GM12878 (cell line): Measurements from ENCODE around the gene RAB3C. TPM values are rescaled to one million over a fixed set of nuclear protein-coding genes. Genes with fewer than 3 reads are reported as not detected.

ENCODE experiments used
- ATAC-seq: fragments of 200-7000 bp; cut with Tn5 transposase; 3 replicates; pipeline ENCODE4 v1.9.1; 2020; ENCODE audit warnings: mild to moderate bottlenecking, moderate library complexity
- BruUV-seq: library from RNA; stranded (reverse); fragments of 400-500 nt; replicated peaks from 2 replicates; lab custom pipeline; 2021; lab: Mats Ljungman, UMichigan
- CTCF ChIA-PET: fragments of 300-600 bp; sonication (Branson Sonifier 250); formaldehyde crosslinking; extraction: SDS; loops from one replicate; lab custom pipeline; 2021; ENCODE audit warnings: inconsistent platforms; lab: Yijun Ruan, JAX
- POLR2A ChIA-PET: fragments of 350-600 bp; formaldehyde crosslinking; extraction: SDS; loops from one replicate; lab custom pipeline; 2021; ENCODE audit warnings: inconsistent platforms; lab: Charles Lee
- RAD21 ChIA-PET: fragments of 300-600 bp; sonication (Branson Sonifier 250); formaldehyde crosslinking; loops from one replicate; lab custom pipeline; 2023; ENCODE audit warnings: antibody characterized with exemption; ENCODE audit not compliant: unreplicated experiment; lab: Charles Lee
- SMC1A ChIA-PET: fragments of 300-600 bp; sonication (Branson Sonifier 250); formaldehyde crosslinking; loops from one replicate; lab custom pipeline; 2023; ENCODE audit not compliant: unreplicated experiment, uncharacterized antibody; lab: Charles Lee
- DNase-seq: peaks from one replicate; pipeline ENCODE4 v3.0.0-alpha.2; 2011; ENCODE audit warnings: low read depth, low spot score
- FAIRE-seq: peaks from 3 replicates; lab custom pipeline; 2011; peaks lifted over from hg19 to GRCh38; lab: Jason Lieb, UNC
- H2AFZ ChIP-seq: 2 replicates; pipeline ENCODE4 v1.6.0; 2011; ENCODE audit warnings: low read depth, low read length, control low read depth; ENCODE audit not compliant: control insufficient read depth
- H3K27ac ChIP-seq: 2 replicates; pipeline ENCODE4 v1.5.1; 2011; ENCODE audit warnings: control low read depth; ENCODE audit not compliant: control insufficient read depth, insufficient read depth
- H3K27me3 ChIP-seq, 2 experiments: replicated peaks in 1 of 2; 2 replicates each; pipeline versions ENCODE4 v1.6.0 to v1.6.1; 2011; ENCODE audit warnings: low read length in 1 of 2; ENCODE audit not compliant: control insufficient read depth in 2 of 2, insufficient read depth in 2 of 2
- H3K36me3 ChIP-seq, 2 experiments: 2 replicates each; pipeline ENCODE4 v1.5.1; 2011; ENCODE audit warnings: low read length in 1 of 2; ENCODE audit not compliant: control insufficient read depth in 2 of 2, insufficient read depth in 2 of 2
- H3K4me1 ChIP-seq: 2 replicates; pipeline ENCODE4 v1.6.1; 2011; ENCODE audit warnings: mild to moderate bottlenecking, low read length, moderate library complexity, mixed read lengths; ENCODE audit not compliant: control insufficient read depth, insufficient read depth
- H3K4me2 ChIP-seq: 2 replicates; pipeline ENCODE4 v1.6.0; 2011; ENCODE audit warnings: control low read depth; ENCODE audit not compliant: control insufficient read depth, insufficient read depth
- H3K4me3 ChIP-seq: fragments of 200-600 bp; sonication (generic); 2 replicates; pipeline ENCODE4 v1.5.1; 2016
- H3K79me2 ChIP-seq: 2 replicates; pipeline ENCODE4 v1.6.0; 2011; ENCODE audit warnings: low read length; ENCODE audit not compliant: control insufficient read depth, insufficient read depth
- H3K9ac ChIP-seq: 2 replicates; pipeline ENCODE4 v1.8.0; 2011; ENCODE audit warnings: low read length, control low read depth, mixed read lengths; ENCODE audit not compliant: control insufficient read depth, insufficient read depth
- H3K9me3 ChIP-seq: replicated peaks from 3 replicates; pipeline ENCODE4 v1.5.1; 2011; ENCODE audit warnings: mild to moderate bottlenecking, low read length; ENCODE audit not compliant: control insufficient read depth, insufficient read depth
- H4K20me1 ChIP-seq: 2 replicates; pipeline ENCODE4 v1.6.0; 2011; ENCODE audit not compliant: control insufficient read depth, insufficient read depth
- EGR1 ChIP-seq, 2 experiments: IDR thresholded peaks; 1 replicate in 1 of 2; 2 replicates in 1 of 2; pipeline ENCODE4 v1.6.1; 2011 to 2012; ENCODE audit warnings: low read depth in 2 of 2, low read length in 2 of 2, borderline replicate concordance in 1 of 2, mild to moderate bottlenecking in 1 of 2, moderate library complexity in 1 of 2
- HDAC6 ChIP-seq: fragments of 200-600 bp; sonication (generic); IDR thresholded peaks from one replicate; pipeline ENCODE4 v1.8.0; 2017; ENCODE audit warnings: antibody characterized with exemption; ENCODE audit not compliant: unreplicated experiment
- IRF4 ChIP-seq: IDR thresholded peaks from 2 replicates; pipeline ENCODE4 v1.6.1; 2011; ENCODE audit warnings: low read depth, low read length
- JUNB ChIP-seq: IDR thresholded peaks from 2 replicates; pipeline ENCODE4 v1.6.1; 2016; ENCODE audit warnings: antibody characterized with exemption, mild to moderate bottlenecking
- RAD21 ChIP-seq: IDR thresholded peaks from 2 replicates; pipeline ENCODE4 v1.6.1; 2011; ENCODE audit warnings: mild to moderate bottlenecking, low read depth, low read length, moderate library complexity; ENCODE audit not compliant: insufficient read depth
- SIN3A ChIP-seq: IDR thresholded peaks from 2 replicates; pipeline ENCODE4 v1.6.1; 2012; ENCODE audit warnings: low read depth, low read length, improper control_type of control experiment
- YY1 ChIP-seq: IDR thresholded peaks from 2 replicates; pipeline ENCODE4 v1.6.1; 2011; ENCODE audit warnings: low read depth, mild to moderate bottlenecking, low read length
- WGBS: methylation state at CpG from one replicate; pipeline ENCODE4 v1.1.6; 2016; ENCODE audit warnings: low lambda C conversion rate; ENCODE audit not compliant: insufficient replicate concordance, insufficient coverage; ENCODE audit errors: missing lambda C conversion rate; 5-methylcytosine and 5-hydroxymethylcytosine counted together
- in situ Hi-C: fragments of 300-500 bp; cut with MboI; formaldehyde crosslinking; loops from 9 replicates; pipeline ENCODE4 v1.14.3; 2018; ENCODE audit warnings: mixed read lengths
- intact Hi-C: fragments of 100-400 bp; cut with micrococcal nuclease; formaldehyde crosslinking; loops from one replicate; pipeline ENCODE4 v1.14.2; 2022; ENCODE audit not compliant: unreplicated experiment
- polyA plus RNA-seq, 11 experiments: library from polyadenylated mRNA; depleted of rRNA in 4 of 11; unstranded in 6 of 11; stranded (reverse) in 5 of 11; fragments of >200 nt; fragmentation: Nextera tagmentation in 4 of 11; fragmentation: Illumina TruSeq in 1 of 11; extraction: Ambion mirVana in 4 of 11; extraction: Trizol in 1 of 11; gene quantifications; 1 replicate in 1 of 11; 2 replicates in 10 of 11; pipeline versions ENCODE4 v1.2.1 to v1.2.3, GENCODE V29; 2011 to 2016; ENCODE audit warnings: inconsistent platforms in 2 of 11, missing spikeins in 2 of 11, low read depth in 1 of 11
- total RNA-seq, 4 experiments: library from RNA; depleted of rRNA in 3 of 4; stranded (reverse); fragments of >200 nt in 3 of 4; fragmentation: Illumina TruSeq in 1 of 4; extraction: Trizol in 1 of 4; gene quantifications; 2 replicates each; pipeline versions ENCODE4 v1.2.1 to v1.2.3, GENCODE V29; 2013 to 2021
- TF ChIP-seq, protein P1 (sequence below): fragments of 450-650 bp; formaldehyde crosslinking; IDR thresholded peaks from 2 replicates; pipeline ENCODE4 v1.5.0; 2022; ENCODE audit warnings: mild to moderate bottlenecking, missing genetic modification characterization
- TF ChIP-seq, protein P2 (sequence below), 3 experiments: IDR thresholded peaks in 2 of 3; conservative IDR thresholded peaks in 1 of 3; 2 replicates each; pipeline ENCODE4 v1.5.1; 2011; ENCODE audit warnings: low read depth in 3 of 3, low read length in 3 of 3, mild to moderate bottlenecking in 3 of 3, control low read depth in 2 of 3, moderate library complexity in 2 of 3, inconsistent platforms in 1 of 3, mixed read lengths in 1 of 3; ENCODE audit not compliant: control insufficient read depth in 2 of 3, insufficient read depth in 1 of 3; ENCODE audit errors: extremely low read depth in 1 of 3
- TF ChIP-seq, protein P3 (sequence below): fragments of 450-650 bp; IDR thresholded peaks from 2 replicates; pipeline ENCODE4 v1.6.1; 2017; ENCODE audit warnings: mild to moderate bottlenecking, moderate library complexity

The RAB3C gene
- total and polyA plus RNA-seq, 10 of the 15 experiments (the other 5 are each of a cell fraction or from before 2014, with no cell fraction given) = not detected

DNA sequence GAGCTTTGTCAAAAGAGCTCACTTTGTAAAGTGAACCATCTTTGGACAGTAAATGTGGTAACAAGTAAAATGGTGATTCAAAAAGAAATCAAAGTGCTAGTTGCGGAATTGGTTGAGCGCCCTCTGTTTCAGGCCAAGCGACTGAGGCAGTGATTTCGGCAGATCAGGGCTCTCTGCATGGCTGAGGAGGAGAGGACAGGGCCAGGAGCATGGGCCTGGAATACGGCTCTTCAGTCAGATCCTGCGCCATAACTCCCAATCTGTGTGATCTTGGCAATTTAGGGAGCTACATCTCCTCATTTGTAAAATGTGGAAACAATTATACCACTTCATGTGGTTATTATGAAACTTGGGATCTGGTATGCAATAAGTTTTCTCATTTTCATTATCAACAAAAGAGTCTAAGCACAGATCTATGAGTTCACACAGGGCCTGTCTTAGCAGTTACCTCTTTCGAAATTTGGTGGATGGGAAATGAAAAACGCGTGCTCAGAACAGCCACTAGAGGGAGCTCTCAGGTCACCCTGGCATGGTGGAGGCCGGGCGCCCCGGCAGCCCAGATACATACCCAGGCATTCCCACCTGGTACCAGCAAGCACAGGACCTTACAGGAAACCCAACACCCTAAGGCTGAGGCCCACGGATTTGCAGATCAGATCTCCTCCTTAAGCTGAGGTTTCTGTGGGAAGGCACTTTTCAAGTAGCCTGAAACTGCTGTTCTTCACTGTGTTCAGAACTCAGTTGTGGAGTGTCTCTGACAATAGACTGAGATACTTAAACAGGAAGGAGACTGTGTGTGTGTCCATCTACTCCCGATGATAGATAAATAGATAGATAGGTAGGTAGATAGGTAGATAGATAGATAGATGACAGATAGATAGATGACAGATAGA, 303.7 kb downstream of the RAB3C start:
- no peak overlapping the region for H3K27ac ChIP-seq
- ChIA-PET CTCF (interaction anchor here (0.6 to 4.1 kb wide), 50 partner anchors 9 to 1541 kb away, joined by 3 to 56 read pairs (median 4); no protein-coding TSS in a partner anchor), POLR2A (interaction anchor here (2.0 kb wide), 1 partner anchor 288 kb away, joined by 4 read pairs; no protein-coding TSS in a partner anchor), SMC1A (interaction anchor here (0.7 to 3.1 kb wide), 26 partner anchors 10 to 478 kb away, joined by 3 to 28 read pairs (median 4); no protein-coding TSS in a partner anchor), RAD21 (interaction anchor here (0.5 to 2.4 kb wide), 20 partner anchors 11 to 302 kb away, joined by 3 to 19 read pairs (median 4); no protein-coding TSS in a partner anchor)
- no peaks in the 10 kb centered on the region for H4K20me1 ChIP-seq
- 9% methylated on average over 14 of the region's 14 CpGs for WGBS
- no peak overlapping the region for H3K9ac ChIP-seq
- peak; percentile 84 for FAIRE-seq
- no peaks in the 10 kb centered on the region for H3K27me3 ChIP-seq
- no TSS peak for BruUV-seq
- H2AFZ ChIP-seq = peak overlapping the region; percentile 56
- DNase-seq = no peak
- no peak overlapping the region for H3K4me3 ChIP-seq
- no peaks in the 10 kb centered on the region; the same call in 1 of the 2 replicates for H3K4me1 ChIP-seq
- in situ Hi-C loops = no loop called here
- H3K4me2 ChIP-seq = no peak overlapping the region
- H3K79me2 ChIP-seq = no peaks in the 10 kb centered on the region
- ATAC-seq = peak; percentile 71
- intact Hi-C loops = loop anchor here (2.0 kb wide), 1 partner anchor 494 kb away; no protein-coding TSS in a partner anchor
- no peaks in the 10 kb centered on the region for H3K36me3 ChIP-seq
- H3K9me3 ChIP-seq = no peaks in the 10 kb centered on the region
- peak; percentile 27; the same call in 1 of the 2 replicates for TF ChIP-seq IRF4
- TF ChIP-seq RAD21 = peak; percentile 74
- no peak for TF ChIP-seq EGR1 (IDR thresholded peaks at IDR 0.05; ENCODE audit: borderline replicate concordance in 1 of 2, low read depth in 2 of 2, low read length in 2 of 2)
- TF ChIP-seq, protein P1, sequence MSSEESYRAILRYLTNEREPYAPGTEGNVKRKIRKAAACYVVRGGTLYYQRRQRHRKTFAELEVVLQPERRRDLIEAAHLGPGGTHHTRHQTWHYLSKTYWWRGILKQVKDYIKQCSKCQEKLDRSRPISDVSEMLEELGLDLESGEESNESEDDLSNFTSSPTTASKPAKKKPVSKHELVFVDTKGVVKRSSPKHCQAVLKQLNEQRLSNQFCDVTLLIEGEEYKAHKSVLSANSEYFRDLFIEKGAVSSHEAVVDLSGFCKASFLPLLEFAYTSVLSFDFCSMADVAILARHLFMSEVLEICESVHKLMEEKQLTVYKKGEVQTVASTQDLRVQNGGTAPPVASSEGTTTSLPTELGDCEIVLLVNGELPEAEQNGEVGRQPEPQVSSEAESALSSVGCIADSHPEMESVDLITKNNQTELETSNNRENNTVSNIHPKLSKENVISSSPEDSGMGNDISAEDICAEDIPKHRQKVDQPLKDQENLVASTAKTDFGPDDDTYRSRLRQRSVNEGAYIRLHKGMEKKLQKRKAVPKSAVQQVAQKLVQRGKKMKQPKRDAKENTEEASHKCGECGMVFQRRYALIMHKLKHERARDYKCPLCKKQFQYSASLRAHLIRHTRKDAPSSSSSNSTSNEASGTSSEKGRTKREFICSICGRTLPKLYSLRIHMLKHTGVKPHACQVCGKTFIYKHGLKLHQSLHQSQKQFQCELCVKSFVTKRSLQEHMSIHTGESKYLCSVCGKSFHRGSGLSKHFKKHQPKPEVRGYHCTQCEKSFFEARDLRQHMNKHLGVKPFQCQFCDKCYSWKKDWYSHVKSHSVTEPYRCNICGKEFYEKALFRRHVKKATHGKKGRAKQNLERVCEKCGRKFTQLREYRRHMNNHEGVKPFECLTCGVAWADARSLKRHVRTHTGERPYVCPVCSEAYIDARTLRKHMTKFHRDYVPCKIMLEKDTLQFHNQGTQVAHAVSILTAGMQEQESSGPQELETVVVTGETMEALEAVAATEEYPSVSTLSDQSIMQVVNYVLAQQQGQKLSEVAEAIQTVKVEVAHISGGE = no peak
- TF ChIP-seq, protein P2, sequence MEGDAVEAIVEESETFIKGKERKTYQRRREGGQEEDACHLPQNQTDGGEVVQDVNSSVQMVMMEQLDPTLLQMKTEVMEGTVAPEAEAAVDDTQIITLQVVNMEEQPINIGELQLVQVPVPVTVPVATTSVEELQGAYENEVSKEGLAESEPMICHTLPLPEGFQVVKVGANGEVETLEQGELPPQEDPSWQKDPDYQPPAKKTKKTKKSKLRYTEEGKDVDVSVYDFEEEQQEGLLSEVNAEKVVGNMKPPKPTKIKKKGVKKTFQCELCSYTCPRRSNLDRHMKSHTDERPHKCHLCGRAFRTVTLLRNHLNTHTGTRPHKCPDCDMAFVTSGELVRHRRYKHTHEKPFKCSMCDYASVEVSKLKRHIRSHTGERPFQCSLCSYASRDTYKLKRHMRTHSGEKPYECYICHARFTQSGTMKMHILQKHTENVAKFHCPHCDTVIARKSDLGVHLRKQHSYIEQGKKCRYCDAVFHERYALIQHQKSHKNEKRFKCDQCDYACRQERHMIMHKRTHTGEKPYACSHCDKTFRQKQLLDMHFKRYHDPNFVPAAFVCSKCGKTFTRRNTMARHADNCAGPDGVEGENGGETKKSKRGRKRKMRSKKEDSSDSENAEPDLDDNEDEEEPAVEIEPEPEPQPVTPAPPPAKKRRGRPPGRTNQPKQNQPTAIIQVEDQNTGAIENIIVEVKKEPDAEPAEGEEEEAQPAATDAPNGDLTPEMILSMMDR (IDR thresholded peaks at IDR 0.05 in 2 of 3, conservative IDR thresholded peaks at IDR 0.05 in 1 of 3; ENCODE audit: control insufficient read depth in 2 of 3, extremely low read depth in 1 of 3, insufficient read depth in 1 of 3, low read depth in 3 of 3, low read length in 3 of 3) = peak; percentile 86 to 89 (median 87)
- TF ChIP-seq JUNB = no peak
- 0 out of 2 replicates have a peak, but pooled peaks have one; percentile 56 for TF ChIP-seq YY1
- TF ChIP-seq HDAC6 = no peak
- no peak for TF ChIP-seq SIN3A
- TF ChIP-seq, protein P3, sequence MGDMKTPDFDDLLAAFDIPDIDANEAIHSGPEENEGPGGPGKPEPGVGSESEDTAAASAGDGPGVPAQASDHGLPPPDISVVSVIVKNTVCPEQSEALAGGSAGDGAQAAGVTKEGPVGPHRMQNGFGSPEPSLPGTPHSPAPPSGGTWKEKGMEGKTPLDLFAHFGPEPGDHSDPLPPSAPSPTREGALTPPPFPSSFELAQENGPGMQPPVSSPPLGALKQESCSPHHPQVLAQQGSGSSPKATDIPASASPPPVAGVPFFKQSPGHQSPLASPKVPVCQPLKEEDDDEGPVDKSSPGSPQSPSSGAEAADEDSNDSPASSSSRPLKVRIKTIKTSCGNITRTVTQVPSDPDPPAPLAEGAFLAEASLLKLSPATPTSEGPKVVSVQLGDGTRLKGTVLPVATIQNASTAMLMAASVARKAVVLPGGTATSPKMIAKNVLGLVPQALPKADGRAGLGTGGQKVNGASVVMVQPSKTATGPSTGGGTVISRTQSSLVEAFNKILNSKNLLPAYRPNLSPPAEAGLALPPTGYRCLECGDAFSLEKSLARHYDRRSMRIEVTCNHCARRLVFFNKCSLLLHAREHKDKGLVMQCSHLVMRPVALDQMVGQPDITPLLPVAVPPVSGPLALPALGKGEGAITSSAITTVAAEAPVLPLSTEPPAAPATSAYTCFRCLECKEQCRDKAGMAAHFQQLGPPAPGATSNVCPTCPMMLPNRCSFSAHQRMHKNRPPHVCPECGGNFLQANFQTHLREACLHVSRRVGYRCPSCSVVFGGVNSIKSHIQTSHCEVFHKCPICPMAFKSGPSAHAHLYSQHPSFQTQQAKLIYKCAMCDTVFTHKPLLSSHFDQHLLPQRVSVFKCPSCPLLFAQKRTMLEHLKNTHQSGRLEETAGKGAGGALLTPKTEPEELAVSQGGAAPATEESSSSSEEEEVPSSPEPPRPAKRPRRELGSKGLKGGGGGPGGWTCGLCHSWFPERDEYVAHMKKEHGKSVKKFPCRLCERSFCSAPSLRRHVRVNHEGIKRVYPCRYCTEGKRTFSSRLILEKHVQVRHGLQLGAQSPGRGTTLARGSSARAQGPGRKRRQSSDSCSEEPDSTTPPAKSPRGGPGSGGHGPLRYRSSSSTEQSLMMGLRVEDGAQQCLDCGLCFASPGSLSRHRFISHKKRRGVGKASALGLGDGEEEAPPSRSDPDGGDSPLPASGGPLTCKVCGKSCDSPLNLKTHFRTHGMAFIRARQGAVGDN = peak; percentile 26; the same call in 1 of the 2 replicates
